Measurements from ENCODE around the gene MAGEC3.
"Not testable (repeated sequence)": the region's sequence is repeated elsewhere in the genome, so short reads cannot be mapped to it uniquely, and the experiment has no call there.

MAGEC3 gene, protein sequence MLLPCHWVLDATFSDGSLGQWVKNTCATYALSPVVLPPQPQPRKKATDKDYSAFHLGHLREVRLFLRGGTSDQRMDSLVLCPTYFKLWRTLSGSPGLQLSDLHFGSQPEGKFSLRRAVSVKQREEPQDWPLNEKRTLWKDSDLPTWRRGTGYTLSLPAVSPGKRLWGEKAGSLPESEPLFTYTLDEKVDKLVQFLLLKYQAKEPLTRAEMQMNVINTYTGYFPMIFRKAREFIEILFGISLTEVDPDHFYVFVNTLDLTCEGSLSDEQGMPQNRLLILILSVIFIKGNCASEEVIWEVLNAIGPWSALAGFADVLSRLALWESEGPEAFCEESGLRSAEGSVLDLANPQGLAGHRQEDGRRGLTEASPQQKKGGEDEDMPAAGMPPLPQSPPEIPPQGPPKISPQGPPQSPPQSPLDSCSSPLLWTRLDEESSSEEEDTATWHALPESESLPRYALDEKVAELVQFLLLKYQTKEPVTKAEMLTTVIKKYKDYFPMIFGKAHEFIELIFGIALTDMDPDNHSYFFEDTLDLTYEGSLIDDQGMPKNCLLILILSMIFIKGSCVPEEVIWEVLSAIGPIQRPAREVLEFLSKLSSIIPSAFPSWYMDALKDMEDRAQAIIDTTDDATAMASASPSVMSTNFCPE

DNA sequence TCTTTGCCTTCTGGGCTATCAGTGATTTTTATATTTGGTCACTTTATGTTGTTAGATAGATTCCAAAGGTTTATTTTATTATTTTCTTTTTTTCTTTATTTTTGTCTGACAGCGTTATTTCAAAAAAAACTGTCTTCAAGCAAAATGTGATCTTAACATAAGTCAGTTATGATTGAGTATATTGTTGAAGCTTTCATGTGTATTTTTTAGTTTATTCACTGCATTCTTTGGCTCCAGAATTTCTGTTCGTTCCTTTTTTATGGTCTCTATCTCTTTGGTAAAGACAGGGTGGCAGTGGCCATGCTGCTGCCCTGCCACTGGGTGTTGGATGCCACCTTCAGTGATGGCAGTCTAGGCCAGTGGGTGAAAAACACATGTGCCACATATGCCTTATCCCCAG, at the start of gene MAGEC3:
MAGEC3 (plus strand) TSS at position 301 of the 400 bp plus-strand sequence; CDS start at position 301, 0 bp downstream.
- DNase-seq (ENCODE audit: low spot score): no peak

DNA sequence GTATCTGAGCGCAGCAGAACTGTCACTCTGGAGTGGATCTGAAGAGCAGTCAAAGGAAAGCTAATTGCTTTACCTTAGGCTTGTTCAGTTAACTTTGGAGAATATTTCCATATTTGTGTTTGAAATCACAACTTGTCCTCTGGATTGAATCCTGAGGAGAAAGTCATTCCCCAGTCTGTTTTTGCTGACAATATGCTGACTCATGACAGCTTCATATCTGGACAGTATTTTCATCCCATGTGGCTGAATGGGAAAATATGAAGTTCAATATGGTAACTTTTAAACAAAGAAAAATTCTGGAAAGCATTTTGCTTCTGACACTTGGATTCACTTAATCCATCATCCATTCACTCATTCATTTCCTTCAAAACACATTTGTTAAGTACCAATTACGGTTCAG, 46.3 kb upstream of the MAGEC3 start:
- no peak for DNase-seq (ENCODE audit: low spot score)

GRCh38 chrX:141811438-141811837, 26.7 kb upstream of the MAGEC3 start:
- no peak for DNase-seq (ENCODE audit: low spot score)

DNA sequence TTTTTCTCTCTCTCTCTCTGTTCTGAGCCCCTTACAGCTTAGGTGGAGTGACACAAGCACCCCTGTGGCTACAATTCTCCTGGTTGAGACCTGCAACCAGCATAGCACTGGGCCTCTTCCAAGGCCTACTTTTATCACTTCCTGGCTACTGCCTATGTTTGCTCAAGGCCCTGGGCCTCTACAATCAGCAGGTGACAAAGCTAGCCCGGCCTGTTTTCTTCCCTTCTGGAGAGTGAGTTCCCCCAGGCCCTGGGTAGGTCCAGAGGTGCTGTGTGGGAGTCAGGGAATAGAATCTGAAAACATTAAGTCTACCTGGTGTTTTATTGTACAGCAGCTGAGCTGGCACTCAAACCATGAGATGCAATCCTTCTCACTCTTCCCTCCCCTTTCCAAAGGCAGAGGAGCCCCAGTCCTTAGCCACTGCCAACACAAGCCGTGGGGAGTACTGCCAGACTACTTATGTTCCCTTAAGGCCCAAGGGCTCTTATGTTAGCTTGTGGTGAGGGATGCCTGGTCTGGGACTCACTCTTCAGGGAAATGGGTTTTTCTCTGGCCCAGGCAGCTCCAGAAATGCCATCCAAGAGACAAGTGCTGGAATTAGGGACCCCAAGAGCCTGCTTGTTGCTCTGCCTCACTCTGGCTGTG, 23.8 kb upstream of the MAGEC3 start:
- DNase-seq (ENCODE audit: low spot score): no peak

- no peak for DNase-seq (ENCODE audit: low spot score)
Observed at GRCh38 chrX:141815904-141816303, 22.2 kb upstream of the MAGEC3 start.

DNA sequence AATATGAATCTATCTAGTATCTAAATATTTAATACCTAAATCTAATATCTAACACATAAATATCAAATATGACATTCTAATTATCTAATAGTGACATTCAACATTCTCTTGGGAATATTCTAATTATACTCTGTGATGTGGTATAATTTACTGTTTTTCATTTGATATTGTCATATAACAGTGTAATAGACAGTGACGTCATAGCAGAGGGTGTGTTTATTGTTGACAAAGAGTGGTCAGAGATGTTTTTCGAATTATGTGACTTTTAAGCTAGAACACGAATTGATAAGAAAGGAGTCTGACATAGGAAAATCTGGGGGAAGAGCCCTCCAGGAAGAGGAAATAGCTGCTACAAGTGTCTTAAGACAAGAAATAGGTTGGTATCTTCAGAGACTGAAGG, 5.9 kb upstream of the MAGEC3 start:
- DNase-seq (ENCODE audit: low spot score): no peak

GRCh38 chrX:141839856-141840255, 1.7 kb downstream of the MAGEC3 start:
- DNase-seq (ENCODE audit: low spot score): no peak

DNA sequence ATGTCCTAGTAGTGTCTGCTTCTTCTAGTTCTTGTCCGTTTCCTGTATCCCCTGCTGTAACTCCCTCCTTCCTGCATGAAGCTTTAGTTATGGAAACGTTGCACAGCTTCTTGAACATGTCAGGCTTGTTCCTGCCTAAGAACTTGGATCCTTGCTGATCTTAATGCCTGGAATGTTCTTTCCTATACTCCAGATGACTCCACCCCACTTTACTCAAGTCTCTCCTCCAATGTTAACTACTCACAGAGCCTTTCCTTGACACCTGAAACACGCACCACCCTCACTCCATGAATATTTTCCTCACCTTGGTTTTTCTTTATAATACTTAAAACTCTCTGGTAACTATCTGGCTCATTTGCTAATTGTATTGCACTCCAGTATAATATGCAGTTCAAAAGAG, 19.4 kb downstream of the MAGEC3 start:
- DNase-seq (ENCODE audit: low spot score): no peak

- no peak for DNase-seq (ENCODE audit: low spot score)
Observed at GRCh38 chrX:141879616-141880015, 41.5 kb downstream of the MAGEC3 start.

GRCh38 chrX:141888811-141889210, 50.7 kb downstream of the MAGEC3 start:
- DNase-seq (ENCODE audit: low spot score): not testable (repeated sequence)

DNA sequence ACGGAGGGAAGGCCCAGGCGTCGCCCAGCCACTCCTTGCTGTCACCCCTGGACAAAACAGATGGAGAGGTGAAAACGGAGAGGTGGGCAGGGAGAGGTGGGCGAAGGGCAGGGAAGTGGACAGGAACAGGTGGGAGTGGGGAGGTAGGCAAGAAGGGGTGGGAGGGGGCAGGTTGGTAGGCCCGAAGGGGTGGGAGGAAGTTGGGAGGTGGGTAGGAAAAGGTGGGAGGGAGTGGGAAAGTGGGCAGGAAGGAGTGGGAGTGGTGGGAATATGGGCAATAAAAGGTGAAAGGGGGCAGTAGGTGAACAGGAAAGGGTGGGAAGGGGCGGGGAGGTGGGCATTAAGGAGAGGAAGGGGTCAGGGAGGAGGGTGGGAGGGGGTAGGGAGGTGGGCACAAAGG, 56.6 kb downstream of the MAGEC3 start:
- no peak for DNase-seq (ENCODE audit: low spot score)

DNA sequence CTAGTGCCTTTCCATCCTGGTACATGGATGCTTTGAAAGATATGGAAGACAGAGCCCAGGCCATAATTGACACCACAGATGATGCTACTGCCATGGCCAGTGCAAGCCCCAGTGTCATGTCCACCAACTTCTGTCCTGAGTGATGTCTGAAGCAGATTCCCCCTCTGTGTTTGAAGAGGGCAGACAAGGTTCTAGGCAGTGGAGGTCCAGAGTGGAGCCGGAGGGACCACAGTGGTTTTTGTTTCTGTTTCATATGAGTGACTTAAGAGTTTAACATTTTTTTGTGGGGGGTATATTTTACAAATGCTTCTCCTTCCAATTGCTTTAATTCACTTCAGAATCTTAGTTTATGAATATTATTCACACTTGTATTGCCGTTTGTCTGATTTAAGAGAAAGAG, 59.6 kb downstream of the MAGEC3 start:
- DNase-seq (ENCODE audit: low spot score): no peak

- DNase-seq (ENCODE audit: low spot score): no peak
Observed at GRCh38 chrX:141902366-141902765, 64.2 kb downstream of the MAGEC3 start.

DNA sequence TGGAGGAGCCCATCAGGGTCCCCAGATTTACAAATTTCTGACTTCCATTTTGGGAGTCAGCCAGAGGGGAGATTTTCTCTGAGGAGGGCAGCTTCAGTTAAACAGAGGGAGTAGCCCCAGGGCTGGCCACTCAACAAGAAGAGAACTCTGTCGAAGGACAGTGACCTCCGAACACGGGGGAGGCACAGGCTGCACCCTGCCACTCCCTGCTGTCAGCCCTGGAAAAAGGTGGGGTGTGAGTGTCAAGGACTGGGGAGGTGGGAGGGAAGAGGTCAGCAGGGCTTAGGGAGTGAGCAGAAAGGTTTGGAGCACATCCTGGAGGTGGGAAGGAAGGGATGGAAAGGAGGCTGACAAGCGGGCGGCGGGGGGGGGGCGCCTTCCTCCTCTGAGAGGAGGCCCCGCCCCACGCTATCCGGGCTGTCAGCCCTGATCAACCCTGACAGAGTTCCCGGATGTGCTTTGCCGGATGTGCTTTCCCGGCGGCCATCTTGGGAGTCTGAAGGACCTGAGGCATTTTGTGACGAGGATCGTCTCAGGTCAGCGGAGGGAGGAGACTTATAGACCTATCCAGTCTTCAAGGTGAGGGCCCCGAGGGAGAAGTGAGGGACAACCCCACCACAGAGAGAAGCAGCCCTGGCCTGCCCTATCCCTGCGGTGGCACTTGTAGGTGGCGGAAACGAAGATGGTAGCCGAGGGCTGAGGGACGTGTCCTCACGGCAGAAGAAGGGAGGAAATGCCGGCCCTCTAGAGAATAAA, 65.5 kb downstream of the MAGEC3 start, which contains the start of gene MAGEC1:
MAGEC1 (plus strand) TSS at position 495 of the 756 bp plus-strand sequence. CDS start 1,179 bp downstream, outside the sequence.
- no peak for DNase-seq (ENCODE audit: low spot score)

DNA sequence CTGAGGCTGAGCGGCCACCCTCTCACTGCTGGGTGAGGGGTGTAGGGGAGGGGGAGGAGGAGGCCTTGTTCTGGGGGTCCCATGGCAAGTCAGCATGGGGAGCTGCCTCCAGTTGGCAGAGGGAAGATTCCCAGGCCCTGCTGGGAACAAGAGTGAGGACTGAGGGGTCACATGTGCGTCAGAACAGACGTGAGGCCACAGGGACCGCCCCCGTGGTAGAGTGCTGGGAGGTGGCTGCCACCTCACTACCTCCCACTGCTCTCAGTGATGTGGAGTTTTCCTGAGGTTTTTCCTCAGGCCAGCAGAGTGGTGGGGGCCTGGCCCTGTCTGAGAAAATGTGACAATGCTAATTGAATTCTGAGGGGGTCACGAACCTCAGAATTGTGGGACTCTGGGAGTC, 66.1 kb downstream of the MAGEC3 start:
- no peak for DNase-seq (ENCODE audit: low spot score)

GRCh38 chrX:141917801-141918200, 79.7 kb downstream of the MAGEC3 start:
- DNase-seq (ENCODE audit: low spot score): no peak

DNA sequence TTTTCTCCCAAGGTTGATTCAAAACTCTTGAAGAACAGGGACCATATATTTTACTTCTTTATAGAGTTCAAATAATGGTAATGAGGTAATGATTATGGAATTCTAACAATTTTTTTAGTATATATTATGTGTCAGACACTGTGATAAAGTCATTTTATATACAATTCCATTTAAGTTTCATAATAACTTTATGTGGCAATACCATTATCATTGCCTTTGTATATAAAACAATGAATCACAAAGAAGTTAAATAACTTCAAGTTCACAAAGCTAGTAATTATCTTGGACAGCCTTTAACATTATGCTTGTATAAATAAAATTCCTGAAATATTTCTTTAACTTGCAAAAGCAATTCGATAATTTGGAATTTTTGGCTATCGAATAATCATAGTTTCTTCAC, 86.2 kb downstream of the MAGEC3 start:
- no peak for DNase-seq (ENCODE audit: low spot score)

GRCh38 chrX:141928432-141928831, 90.3 kb downstream of the MAGEC3 start:
- DNase-seq (ENCODE audit: low spot score): no peak

DNA sequence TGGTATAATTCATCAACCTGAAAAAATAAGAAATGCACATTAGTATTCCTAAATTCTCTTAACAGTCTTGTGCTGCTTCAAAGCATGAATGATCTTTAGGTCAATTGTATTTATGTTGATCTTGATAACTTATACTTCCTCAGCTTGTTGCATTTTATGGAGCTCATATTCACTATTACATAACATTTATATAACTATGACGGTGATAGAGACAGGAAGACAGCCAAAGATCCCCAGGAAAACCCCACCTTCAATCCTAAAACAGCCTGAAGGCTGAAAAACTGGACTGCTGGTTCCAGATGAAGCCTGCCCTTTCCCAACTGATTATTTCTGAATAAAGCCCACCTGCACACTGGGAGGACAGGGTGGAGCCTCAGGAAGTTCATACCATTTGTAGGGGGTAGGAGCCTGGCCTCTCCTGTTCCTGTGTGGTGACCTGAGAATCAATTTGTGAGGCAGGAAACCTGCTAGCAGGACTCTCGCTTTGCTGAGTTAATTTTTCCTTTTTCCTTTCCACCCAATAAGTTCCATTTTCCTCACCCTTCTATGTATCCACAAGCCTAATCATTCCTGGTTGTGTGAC, 96.0 kb downstream of the MAGEC3 start:
- no peak for DNase-seq (ENCODE audit: low spot score)

DNA sequence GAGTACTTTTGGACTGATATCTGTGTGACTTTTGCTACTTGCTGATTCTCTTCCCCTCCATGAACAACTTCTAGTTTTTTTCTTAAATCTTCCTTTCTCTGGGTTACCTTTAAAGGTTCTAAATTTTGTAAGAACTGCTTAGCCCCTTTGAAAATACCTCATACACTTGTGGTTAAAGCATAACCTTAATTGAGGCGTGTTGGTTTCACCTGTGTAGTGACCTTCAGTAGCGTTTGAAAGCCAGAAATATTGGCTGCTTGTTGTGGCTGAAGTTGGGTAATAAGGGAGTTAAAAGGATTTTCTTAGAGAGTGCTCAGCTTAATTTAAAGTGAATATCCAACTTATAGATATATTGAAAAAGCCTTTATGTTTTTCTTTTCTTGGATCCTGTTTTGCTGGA, 97.5 kb downstream of the MAGEC3 start:
- no peak for DNase-seq (ENCODE audit: low spot score)

- DNase-seq (ENCODE audit: low spot score): no peak
Observed at GRCh38 chrX:141936080-141936479, 98.0 kb downstream of the MAGEC3 start.

GRCh38 chrX:141941234-141941633, 103.1 kb downstream of the MAGEC3 start:
- no peak for DNase-seq (ENCODE audit: low spot score)
